Psoas muscle (tissue), 8 donors: ENCODE measurements around the gene RANBP17. TPM values are rescaled to one million over a fixed set of nuclear protein-coding genes. Genes with fewer than 3 reads are reported as not detected.
"Not testable (repeated sequence)": the region's sequence is repeated elsewhere in the genome, so short reads cannot be mapped to it uniquely, and the experiment has no call there.

ENCODE experiments used
- ATAC-seq, 4 donors: fragments of 200-7000 bp; cut with Tn5 transposase; one replicate each; pipeline ENCODE4 v1.9.1; 2020; ENCODE audit warnings: moderate library complexity in 3 of 4, mild to moderate bottlenecking in 2 of 4
- DNase-seq, 2 donors: peaks; one replicate each; pipeline ENCODE4 v3.0.0-alpha.2; 2020
- H3K27ac ChIP-seq: fragments of 200-600 bp; one replicate; pipeline ENCODE4 v1.8.0; 2022
- H3K27me3 ChIP-seq, 3 donors: fragments of 200-600 bp in 1 of 3; one replicate each; pipeline versions ENCODE4 v1.6.1 to v1.8.0; 2013 to 2022; ENCODE audit warnings: low read length in 2 of 3, mild to moderate bottlenecking in 2 of 3, moderate library complexity in 1 of 3; ENCODE audit not compliant: insufficient read depth in 3 of 3
- H3K36me3 ChIP-seq, 2 donors: fragments of 200-600 bp in 1 of 2; one replicate each; pipeline versions ENCODE4 v1.6.1 to v1.8.0; 2013 to 2022; ENCODE audit warnings: low read depth in 1 of 2, mild to moderate bottlenecking in 1 of 2, moderate library complexity in 1 of 2; ENCODE audit not compliant: insufficient read depth in 1 of 2
- H3K4me1 ChIP-seq: fragments of 200-600 bp; one replicate; pipeline ENCODE4 v1.8.0; 2022
- H3K4me3 ChIP-seq: fragments of 200-600 bp; one replicate; pipeline ENCODE4 v1.8.0; 2022; ENCODE audit warnings: mild to moderate bottlenecking
- H3K9me3 ChIP-seq: fragments of 200-600 bp; one replicate; pipeline ENCODE4 v1.8.0; 2022
- WGBS, 3 donors: extraction: QIAGEN DNeasy Blood & Tissue Kit; methylation state at CpG; one replicate each; pipeline versions ENCODE4 v1.1.6 to v1.1.7; 2013; 5-methylcytosine and 5-hydroxymethylcytosine counted together
- intact Hi-C, 2 donors: fragments of 100-400 bp; cut with DNase I; formaldehyde crosslinking; loops; one replicate each; pipeline versions ENCODE4 v1.11.0 to v1.14.2; 2022
- polyA plus RNA-seq, 3 donors: library from polyadenylated mRNA; stranded (reverse); fragments of 200-250 nt; gene quantifications; one replicate each; pipeline ENCODE4 v1.2.3, GENCODE V29; 2013
- total RNA-seq, 4 donors: library from RNA; stranded (reverse); fragmentation: NEBNext Ultra II Directional in 2 of 4; extraction: Animal tissue kit (Norgen Biotek cat#: 25700) in 2 of 4; gene quantifications; one replicate each; pipeline versions ENCODE4 v1.2.1 to v1.2.4, GENCODE V29; 2021 to 2023
- TF ChIP-seq, protein P1 (sequence below): fragments of 200-600 bp; IDR thresholded peaks from one replicate; pipeline ENCODE4 v1.8.0; 2022; ENCODE audit warnings: antibody characterized with exemption
- donor health status: healthy with polysubstance abuse.
- donor health status: DM: no; HTN: no; CAD: no; lungs with moderate emphysema.
- donor health status: Bipolar disorder and iron deficiency.
- donor health status: healthy.
- donor health status: DM: yes; HTN: yes; CAD: no.
- donor health status: DM: no; HTN: no; CAD: no.
- donor health status: DM: no; HTN: no; CAD: no.
- donor health status: DM: yes; HTN: yes; CAD: no.

The RANBP17 gene
- total and polyA plus RNA-seq, 7 donors, result 0.03 to 3.2 (median 1.0) TPM

DNA sequence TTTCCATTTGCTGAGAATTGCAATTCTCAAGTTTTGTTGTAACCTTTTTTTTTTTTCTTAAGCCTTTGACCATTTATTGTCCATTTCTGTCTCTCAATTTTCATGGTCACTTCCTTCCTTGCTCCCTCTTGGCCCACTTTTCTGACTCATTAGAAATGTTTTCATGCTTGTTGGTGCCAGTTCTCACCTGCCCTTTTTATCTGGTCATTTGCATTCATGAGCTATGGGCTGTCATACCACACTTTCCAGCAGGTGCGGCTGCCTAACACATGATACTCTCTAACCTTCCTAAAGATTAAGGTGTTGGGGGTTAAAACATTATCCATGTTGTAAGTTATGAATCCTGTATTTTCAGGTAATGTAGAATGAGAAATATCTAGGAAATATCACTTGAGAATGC lies 296.8 kb downstream of the RANBP17 start:
- Histone ChIP-seq H3K4me3 (no peak overlapping the region), H3K36me3 (no peaks in the 10 kb centered on the region), H3K4me1 (no peaks in the 10 kb centered on the region), H3K27me3 (no peaks in the 10 kb centered on the region), H3K27ac (no peak overlapping the region), H3K9me3 (no peaks in the 10 kb centered on the region)
- ATAC-seq, result no peak
- WGBS, 3 donors, result 89 to 91% (median 91%) methylated on average over 1 of the region's 1 CpG
- TF ChIP-seq, protein P1, sequence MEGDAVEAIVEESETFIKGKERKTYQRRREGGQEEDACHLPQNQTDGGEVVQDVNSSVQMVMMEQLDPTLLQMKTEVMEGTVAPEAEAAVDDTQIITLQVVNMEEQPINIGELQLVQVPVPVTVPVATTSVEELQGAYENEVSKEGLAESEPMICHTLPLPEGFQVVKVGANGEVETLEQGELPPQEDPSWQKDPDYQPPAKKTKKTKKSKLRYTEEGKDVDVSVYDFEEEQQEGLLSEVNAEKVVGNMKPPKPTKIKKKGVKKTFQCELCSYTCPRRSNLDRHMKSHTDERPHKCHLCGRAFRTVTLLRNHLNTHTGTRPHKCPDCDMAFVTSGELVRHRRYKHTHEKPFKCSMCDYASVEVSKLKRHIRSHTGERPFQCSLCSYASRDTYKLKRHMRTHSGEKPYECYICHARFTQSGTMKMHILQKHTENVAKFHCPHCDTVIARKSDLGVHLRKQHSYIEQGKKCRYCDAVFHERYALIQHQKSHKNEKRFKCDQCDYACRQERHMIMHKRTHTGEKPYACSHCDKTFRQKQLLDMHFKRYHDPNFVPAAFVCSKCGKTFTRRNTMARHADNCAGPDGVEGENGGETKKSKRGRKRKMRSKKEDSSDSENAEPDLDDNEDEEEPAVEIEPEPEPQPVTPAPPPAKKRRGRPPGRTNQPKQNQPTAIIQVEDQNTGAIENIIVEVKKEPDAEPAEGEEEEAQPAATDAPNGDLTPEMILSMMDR, result no peak
- DNase-seq, result no peak
- intact Hi-C loops, result no loop called here

DNA sequence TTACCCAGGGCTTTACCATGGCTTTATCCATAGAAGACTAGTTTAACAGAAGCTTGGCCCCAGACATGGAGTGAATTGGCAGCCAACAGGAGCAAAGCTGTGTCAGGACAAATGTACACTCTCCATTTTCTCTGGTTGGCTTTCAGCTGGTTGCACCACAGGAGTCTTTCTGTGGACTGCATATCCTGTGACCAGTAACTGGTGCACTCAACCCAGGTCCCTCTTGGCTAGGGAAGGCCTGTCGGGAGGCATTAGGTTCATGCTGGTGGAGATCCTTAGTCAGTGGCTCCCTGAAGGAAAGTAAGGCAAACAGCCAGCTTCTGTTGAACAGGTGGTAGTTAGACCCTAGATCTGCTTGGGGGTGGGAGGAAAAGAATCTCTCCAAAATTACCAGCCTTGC lies 300.3 kb downstream of the RANBP17 start:
- intact Hi-C loops, result no loop called here
- no peak for DNase-seq
- Histone ChIP-seq H3K36me3 (no peaks in the 10 kb centered on the region), H3K4me1 (no peaks in the 10 kb centered on the region), H3K27me3 (no peaks in the 10 kb centered on the region), H3K4me3 (no peak overlapping the region), H3K27ac (no peak overlapping the region), H3K9me3 (no peaks in the 10 kb centered on the region)
- TF ChIP-seq, protein P1, result no peak
- ATAC-seq, result no peak
- WGBS, 3 donors, result 65 to 80% (median 65%) methylated on average over 1 of the region's 1 CpG

DNA sequence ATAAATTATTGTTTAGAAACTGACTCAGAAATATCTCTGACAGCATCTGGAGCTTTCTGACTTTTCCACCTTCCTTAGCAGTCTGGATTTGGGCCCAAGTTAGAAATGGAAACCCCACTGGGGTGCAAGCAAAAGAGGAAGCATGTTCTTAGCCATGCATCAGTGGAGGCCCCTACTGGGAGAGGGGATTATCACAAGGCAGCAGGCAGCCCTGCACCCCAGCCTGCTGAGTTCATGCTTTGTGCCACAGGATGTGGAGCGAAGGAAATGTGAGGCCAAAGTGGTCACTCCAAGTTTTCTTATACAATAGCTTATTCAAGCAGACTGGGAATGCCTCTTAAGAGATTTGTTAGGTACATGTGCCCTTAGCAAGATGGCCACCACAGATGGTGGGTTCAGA lies 300.8 kb downstream of the RANBP17 start:
- WGBS, 3 donors, result 71 to 89% (median 88%) methylated on average over 1 of the region's 1 CpG
- Histone ChIP-seq H3K27me3 (no peaks in the 10 kb centered on the region), H3K9me3 (no peaks in the 10 kb centered on the region), H3K27ac (no peak overlapping the region), H3K4me1 (no peaks in the 10 kb centered on the region), H3K4me3 (no peak overlapping the region), H3K36me3 (no peaks in the 10 kb centered on the region)
- intact Hi-C loops, result no loop called here
- TF ChIP-seq, protein P1, result no peak
- ATAC-seq (no peak), DNase-seq (no peak)

DNA sequence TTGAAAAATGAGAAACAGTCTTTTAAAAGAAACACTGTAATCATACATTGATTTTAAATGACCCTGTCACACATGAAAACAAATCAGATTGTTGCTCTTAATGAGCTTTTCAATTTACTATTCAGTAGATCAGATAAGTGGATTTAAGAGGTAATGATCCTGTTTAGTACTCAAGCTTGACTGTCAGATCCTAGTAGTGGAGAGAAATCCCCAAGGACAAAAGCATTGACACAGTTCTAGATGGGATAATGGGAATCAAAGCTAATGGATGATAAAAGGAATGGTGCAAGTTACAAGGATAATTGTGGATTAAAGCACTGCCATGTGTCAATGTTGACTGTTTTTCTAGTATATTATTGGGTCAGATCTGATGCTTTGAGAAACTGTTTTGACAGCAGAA lies 304.9 kb downstream of the RANBP17 start:
- H3K27ac ChIP-seq, result no peak overlapping the region
- no peaks in the 10 kb centered on the region for H3K9me3 ChIP-seq
- TF ChIP-seq, protein P1, result no peak
- intact Hi-C loops, result no loop called here
- no peaks in the 10 kb centered on the region for H3K4me1 ChIP-seq
- ATAC-seq, result no peak
- no peaks in the 10 kb centered on the region for H3K27me3 ChIP-seq
- no peak overlapping the region for H3K4me3 ChIP-seq
- DNase-seq, result no peak
- no peaks in the 10 kb centered on the region for H3K36me3 ChIP-seq

DNA sequence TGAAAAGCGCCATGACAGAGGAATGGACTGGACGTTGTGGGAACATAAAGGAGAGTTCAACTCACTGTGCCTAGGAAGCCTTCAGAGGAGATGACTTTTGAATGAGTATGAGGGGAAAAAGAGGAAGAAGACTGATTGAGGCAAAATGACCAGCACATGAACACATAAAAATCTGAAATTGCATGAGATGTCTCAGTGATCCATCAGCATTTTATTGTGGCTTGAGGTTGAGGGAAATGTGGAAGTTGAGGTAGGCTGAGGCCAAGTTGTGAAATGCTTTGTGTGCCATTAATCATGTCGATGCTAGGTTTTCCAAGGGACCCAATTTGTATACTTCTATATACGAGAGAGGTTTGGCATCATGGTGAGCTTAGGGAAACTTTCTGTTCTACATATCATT lies 306.4 kb downstream of the RANBP17 start:
- ATAC-seq (no peak), DNase-seq (no peak)
- no peaks in the 10 kb centered on the region for H3K4me1 ChIP-seq
- H3K4me3 ChIP-seq, result no peak overlapping the region
- H3K27me3 ChIP-seq, result no peaks in the 10 kb centered on the region
- no peak overlapping the region for H3K27ac ChIP-seq
- H3K9me3 ChIP-seq, result no peaks in the 10 kb centered on the region
- WGBS, 3 donors, result 83 to 88% (median 86%) methylated on average over 4 of the region's 4 CpGs
- H3K36me3 ChIP-seq, result no peaks in the 10 kb centered on the region
- TF ChIP-seq, protein P1, result no peak
- intact Hi-C loops, result no loop called here

DNA sequence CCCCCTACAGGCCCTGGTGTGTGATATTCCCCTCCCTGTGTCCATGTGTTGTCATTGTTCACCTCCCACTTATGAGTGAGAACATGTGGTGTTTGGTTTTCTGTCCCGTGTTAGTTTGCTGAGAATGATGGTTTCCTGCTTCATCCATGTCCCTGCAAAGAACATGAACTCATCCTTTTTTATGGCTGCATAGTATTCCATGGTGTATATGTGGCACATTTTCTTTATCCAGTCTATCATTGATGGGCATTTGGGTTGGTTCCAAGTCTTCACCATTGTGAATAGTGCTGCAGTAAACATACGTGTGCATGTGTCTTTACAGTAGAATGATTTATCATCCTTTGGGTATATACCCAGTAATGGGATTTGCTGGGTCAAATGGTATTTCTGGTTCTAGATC lies 313.1 kb downstream of the RANBP17 start:
- 95 to 100% (median 97%) methylated on average over 2 of the region's 2 CpGs for WGBS, 3 donors
- H3K9me3 ChIP-seq, intact Hi-C loops, ATAC-seq, H3K4me3 ChIP-seq, H3K27me3 ChIP-seq, DNase-seq, H3K27ac ChIP-seq, H3K36me3 ChIP-seq, H3K4me1 ChIP-seq: not testable (repeated sequence)
